Endodermal cell (in vitro differentiated cells): ENCODE data around the gene ANP32B. TPM values are rescaled to one million over a fixed set of nuclear protein-coding genes. Genes with fewer than 3 reads are reported as not detected.

ENCODE experiments used
- DNase-seq: peaks from one replicate; pipeline ENCODE4 v3.0.0-alpha.2; 2017
- H3K27ac ChIP-seq: 2 replicates; pipeline ENCODE4 v1.5.1; 2013; ENCODE audit warnings: mild to moderate bottlenecking, low read depth, low read length, moderate library complexity
- H3K27me3 ChIP-seq: 2 replicates; pipeline ENCODE4 v1.6.1; 2013; ENCODE audit warnings: mild to moderate bottlenecking, low read length, moderate library complexity; ENCODE audit not compliant: insufficient read depth, control insufficient read depth, poor library complexity, severe bottlenecking
- H3K36me3 ChIP-seq: 2 replicates; pipeline ENCODE4 v1.7.0; 2013; ENCODE audit warnings: mild to moderate bottlenecking, low read length, moderate library complexity; ENCODE audit not compliant: control insufficient read depth, insufficient read depth
- H3K4me1 ChIP-seq: one replicate; pipeline ENCODE4 v1.7.0; 2013; ENCODE audit warnings: low read length; ENCODE audit not compliant: control insufficient read depth, insufficient read depth
- H3K4me3 ChIP-seq: 2 replicates; pipeline ENCODE4 v1.5.1; 2013; ENCODE audit warnings: mild to moderate bottlenecking, low read length, moderate library complexity
- H3K9ac ChIP-seq: 2 replicates; pipeline ENCODE4 v1.6.1; 2013; ENCODE audit warnings: mild to moderate bottlenecking, low read length, moderate library complexity; ENCODE audit not compliant: poor library complexity, severe bottlenecking; ENCODE audit errors: extremely low read depth
- H3K9me3 ChIP-seq: 2 replicates; pipeline ENCODE4 v1.6.1; 2013; ENCODE audit warnings: mild to moderate bottlenecking, low read length, moderate library complexity; ENCODE audit not compliant: control insufficient read depth
- H3K27ac Mint-ChIP-seq: 2 replicates; pipeline ENCODE4 v1.8.0; 2020; ENCODE audit warnings: mixed read lengths
- H3K27me3 Mint-ChIP-seq: 2 replicates; pipeline ENCODE4 v1.8.0; 2021; ENCODE audit warnings: mild to moderate bottlenecking, mixed read lengths; ENCODE audit not compliant: insufficient read depth
- H3K36me3 Mint-ChIP-seq: 2 replicates; pipeline ENCODE4 v1.8.0; 2020; ENCODE audit warnings: low read depth, mixed read lengths
- H3K4me1 Mint-ChIP-seq: 2 replicates; pipeline ENCODE4 v1.8.0; 2020; ENCODE audit warnings: mixed read lengths
- H3K4me3 Mint-ChIP-seq: 2 replicates; pipeline ENCODE4 v1.8.0; 2020; ENCODE audit warnings: mild to moderate bottlenecking, moderate library complexity, mixed read lengths
- H3K9me3 Mint-ChIP-seq: 2 replicates; pipeline ENCODE4 v1.8.0; 2020; ENCODE audit warnings: mild to moderate bottlenecking, mixed read lengths
- WGBS, 2 experiments: methylation state at CpG; one replicate each; pipeline versions ENCODE4 v1.1.5 to v1.1.7; 2013; ENCODE audit warnings: missing lambda C conversion rate in 2 of 2, mixed read lengths in 1 of 2; ENCODE audit not compliant: insufficient coverage in 1 of 2, insufficient read length in 1 of 2; 5-methylcytosine and 5-hydroxymethylcytosine counted together
- total RNA-seq, 2 donors: library from RNA; stranded (reverse); fragmentation: NEBNext Ultra II Directional in 1 of 2; extraction: Animal tissue kit (Norgen Biotek cat#: 25700) in 1 of 2; gene quantifications; 2 replicates in 1 of 2; 3 replicates in 1 of 2; pipeline ENCODE4 v1.2.1, GENCODE V29; 2021
- TF ChIP-seq, protein P1 (sequence below): fragments of 200-600 bp; sonication (generic); conservative IDR thresholded peaks from 2 replicates; pipeline ENCODE4 v1.5.0; 2021; ENCODE audit warnings: antibody characterized with exemption, mild to moderate bottlenecking

The ANP32B gene
- total RNA-seq, 2 donors from 2014 or later, result 155 to 191 TPM

DNA sequence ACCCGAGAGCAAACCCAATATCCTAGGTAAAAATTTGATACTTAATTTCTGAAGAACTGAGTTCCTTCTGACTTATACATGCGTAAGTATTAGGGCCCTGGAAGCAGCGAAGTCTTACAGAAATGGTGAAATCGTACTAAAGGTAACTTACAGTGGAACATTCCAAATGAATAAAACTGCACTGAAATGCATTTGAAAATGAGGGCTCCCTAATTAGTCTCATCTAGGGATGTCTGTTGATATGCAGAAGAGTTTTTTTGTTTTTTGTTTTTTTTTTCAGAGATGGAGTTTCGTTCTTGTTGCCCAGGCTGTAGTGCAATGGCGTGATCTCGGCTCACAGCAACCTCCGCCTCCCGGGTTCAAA is 63.0 kb downstream of the ANP32B start:
- Mint-ChIP-seq H3K27me3 (peaks cover 6% of the 10 kb centered on the region), H3K4me1 (no peaks in the 10 kb centered on the region), H3K4me3 (no peak overlapping the region), H3K9me3 (no peaks in the 10 kb centered on the region), H3K36me3 (no peaks in the 10 kb centered on the region), H3K27ac (no peak overlapping the region)
- no peaks in the 10 kb centered on the region for H3K27me3 ChIP-seq
- DNase-seq, result no peak
- no peaks in the 10 kb centered on the region for H3K36me3 ChIP-seq
- H3K27ac ChIP-seq, result no peak overlapping the region
- H3K4me3 ChIP-seq, result no peak overlapping the region
- no peaks in the 10 kb centered on the region for H3K4me1 ChIP-seq
- TF ChIP-seq, protein P1, sequence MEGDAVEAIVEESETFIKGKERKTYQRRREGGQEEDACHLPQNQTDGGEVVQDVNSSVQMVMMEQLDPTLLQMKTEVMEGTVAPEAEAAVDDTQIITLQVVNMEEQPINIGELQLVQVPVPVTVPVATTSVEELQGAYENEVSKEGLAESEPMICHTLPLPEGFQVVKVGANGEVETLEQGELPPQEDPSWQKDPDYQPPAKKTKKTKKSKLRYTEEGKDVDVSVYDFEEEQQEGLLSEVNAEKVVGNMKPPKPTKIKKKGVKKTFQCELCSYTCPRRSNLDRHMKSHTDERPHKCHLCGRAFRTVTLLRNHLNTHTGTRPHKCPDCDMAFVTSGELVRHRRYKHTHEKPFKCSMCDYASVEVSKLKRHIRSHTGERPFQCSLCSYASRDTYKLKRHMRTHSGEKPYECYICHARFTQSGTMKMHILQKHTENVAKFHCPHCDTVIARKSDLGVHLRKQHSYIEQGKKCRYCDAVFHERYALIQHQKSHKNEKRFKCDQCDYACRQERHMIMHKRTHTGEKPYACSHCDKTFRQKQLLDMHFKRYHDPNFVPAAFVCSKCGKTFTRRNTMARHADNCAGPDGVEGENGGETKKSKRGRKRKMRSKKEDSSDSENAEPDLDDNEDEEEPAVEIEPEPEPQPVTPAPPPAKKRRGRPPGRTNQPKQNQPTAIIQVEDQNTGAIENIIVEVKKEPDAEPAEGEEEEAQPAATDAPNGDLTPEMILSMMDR, result no peak
- H3K9me3 ChIP-seq, result no peaks in the 10 kb centered on the region
- WGBS, 2 experiments, result 96 to 98% methylated on average over 5 to 9 of the region's 9 CpGs
- H3K9ac ChIP-seq, result no peak overlapping the region

DNA sequence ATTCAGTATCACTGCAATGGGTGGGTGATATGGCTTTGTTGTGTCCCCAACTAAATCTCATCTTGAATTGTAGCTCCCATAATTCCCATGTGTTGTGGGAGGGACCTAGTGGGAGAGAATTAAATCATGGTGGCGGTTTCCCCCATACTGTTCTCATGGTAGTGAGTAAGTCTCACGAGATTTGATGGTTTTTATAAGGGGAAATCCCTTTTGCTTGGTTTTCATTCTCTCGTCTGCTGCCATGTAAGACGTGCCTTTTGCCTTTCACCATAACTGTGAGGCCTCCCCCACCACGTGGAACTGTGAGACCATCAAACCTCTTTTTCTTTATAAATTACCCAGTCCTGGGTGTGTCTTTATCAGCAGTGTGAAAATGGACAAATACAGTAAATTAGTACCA is 63.9 kb downstream of the ANP32B start:
- Mint-ChIP-seq H3K4me1 (no peaks in the 10 kb centered on the region), H3K27me3 (peaks cover 12% of the 10 kb centered on the region), H3K4me3 (no peak overlapping the region), H3K27ac (no peak overlapping the region), H3K9me3 (no peaks in the 10 kb centered on the region), H3K36me3 (no peaks in the 10 kb centered on the region)
- Histone ChIP-seq H3K27me3 (no peaks in the 10 kb centered on the region), H3K9ac (no peak overlapping the region), H3K36me3 (no peaks in the 10 kb centered on the region), H3K27ac (no peak overlapping the region), H3K4me3 (no peak overlapping the region), H3K9me3 (no peaks in the 10 kb centered on the region), H3K4me1 (no peaks in the 10 kb centered on the region)
- DNase-seq, result no peak
- WGBS, 2 experiments, result 91 to 98% methylated on average over 5 of the region's 5 CpGs
- TF ChIP-seq, protein P1, result no peak

DNA sequence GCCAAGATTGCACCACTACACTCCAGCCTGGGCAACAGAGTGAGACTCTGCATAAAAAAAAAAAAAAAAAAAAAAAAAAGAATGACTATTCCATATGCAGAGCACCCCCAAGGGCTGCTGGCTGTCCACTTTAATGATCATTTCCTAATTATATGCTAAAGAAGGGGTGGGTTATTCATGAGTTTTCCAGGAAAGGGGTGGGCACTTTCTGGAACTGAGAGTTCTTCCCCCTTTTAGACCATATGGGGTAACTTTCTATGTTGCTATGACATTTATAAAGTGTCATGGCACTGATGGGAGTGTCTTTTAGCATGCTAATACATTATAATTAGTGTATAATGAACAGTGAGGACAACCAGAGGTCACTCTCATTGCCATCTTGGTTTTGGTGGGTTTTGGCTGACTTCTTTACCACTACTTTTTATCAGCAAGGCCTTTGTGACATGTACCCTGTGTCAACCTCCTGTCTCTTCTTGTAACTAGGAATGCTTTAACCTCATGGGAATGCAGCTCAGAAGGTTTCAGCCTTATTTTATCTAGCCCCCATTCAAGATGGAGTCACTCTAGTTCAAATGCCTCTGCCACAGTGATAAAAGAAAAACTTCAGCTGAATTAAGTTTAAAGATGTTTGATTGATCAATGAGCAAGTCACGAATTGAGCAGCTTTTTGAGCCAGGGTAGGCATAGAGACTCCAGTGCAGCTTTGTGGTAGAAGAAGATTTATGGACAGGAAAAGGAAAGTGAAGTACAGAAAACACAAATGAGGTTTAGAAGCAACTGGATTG is 66.3 kb downstream of the ANP32B start:
- Histone ChIP-seq H3K9me3 (no peaks in the 10 kb centered on the region), H3K27me3 (peaks cover 6% of the 10 kb centered on the region), H3K9ac (no peak overlapping the region), H3K27ac (no peak overlapping the region), H3K4me1 (no peaks in the 10 kb centered on the region), H3K36me3 (no peaks in the 10 kb centered on the region), H3K4me3 (no peak overlapping the region)
- H3K36me3 Mint-ChIP-seq, result no peaks in the 10 kb centered on the region
- H3K9me3 Mint-ChIP-seq, result no peaks in the 10 kb centered on the region
- H3K4me1 Mint-ChIP-seq, result no peaks in the 10 kb centered on the region
- H3K27me3 Mint-ChIP-seq, result peaks cover 15% of the 10 kb centered on the region
- no peak overlapping the region for H3K4me3 Mint-ChIP-seq
- 75 to 92% methylated on average over 1 of the region's 1 CpG for WGBS, 2 experiments
- TF ChIP-seq, protein P1, result no peak
- no peak overlapping the region for H3K27ac Mint-ChIP-seq
- DNase-seq, result no peak
